ENCODE measurements around the gene SASH1.

DNA sequence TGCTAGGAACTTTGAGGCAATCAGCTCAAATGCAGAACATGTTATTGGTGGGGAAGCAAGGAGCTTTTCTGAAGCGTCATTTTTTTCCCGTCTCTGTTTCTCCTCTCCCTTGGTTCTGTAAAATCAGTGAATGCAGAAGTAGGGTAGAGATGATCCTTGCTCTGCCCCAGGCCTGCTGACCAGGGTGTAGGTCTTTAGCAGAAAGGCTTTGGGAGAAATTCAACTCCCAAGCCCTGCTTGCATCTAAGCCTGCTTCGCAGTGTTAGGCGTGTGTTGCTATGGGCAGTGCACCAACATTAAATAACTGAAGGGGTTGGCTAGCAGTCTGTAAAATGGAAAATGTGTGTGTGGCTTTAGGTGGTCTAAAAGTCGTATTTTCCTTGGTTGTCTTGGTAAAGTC, 45.9 kb downstream of the SASH1 start:
- TF ChIP-seq, protein P1, sequence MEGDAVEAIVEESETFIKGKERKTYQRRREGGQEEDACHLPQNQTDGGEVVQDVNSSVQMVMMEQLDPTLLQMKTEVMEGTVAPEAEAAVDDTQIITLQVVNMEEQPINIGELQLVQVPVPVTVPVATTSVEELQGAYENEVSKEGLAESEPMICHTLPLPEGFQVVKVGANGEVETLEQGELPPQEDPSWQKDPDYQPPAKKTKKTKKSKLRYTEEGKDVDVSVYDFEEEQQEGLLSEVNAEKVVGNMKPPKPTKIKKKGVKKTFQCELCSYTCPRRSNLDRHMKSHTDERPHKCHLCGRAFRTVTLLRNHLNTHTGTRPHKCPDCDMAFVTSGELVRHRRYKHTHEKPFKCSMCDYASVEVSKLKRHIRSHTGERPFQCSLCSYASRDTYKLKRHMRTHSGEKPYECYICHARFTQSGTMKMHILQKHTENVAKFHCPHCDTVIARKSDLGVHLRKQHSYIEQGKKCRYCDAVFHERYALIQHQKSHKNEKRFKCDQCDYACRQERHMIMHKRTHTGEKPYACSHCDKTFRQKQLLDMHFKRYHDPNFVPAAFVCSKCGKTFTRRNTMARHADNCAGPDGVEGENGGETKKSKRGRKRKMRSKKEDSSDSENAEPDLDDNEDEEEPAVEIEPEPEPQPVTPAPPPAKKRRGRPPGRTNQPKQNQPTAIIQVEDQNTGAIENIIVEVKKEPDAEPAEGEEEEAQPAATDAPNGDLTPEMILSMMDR (conservative IDR thresholded peaks at IDR 0.05; ENCODE audit: low read depth, low read length), result no peak
- TF ChIP-seq EZH2 (IDR thresholded peaks at IDR 0.05; ENCODE audit: low read length, unreplicated experiment), result no peak
- TF ChIP-seq EZH2phosphoT487 (IDR thresholded peaks at IDR 0.05; ENCODE audit: borderline replicate concordance, low read length), result no peak

Data from PC-3 (cell line).